GM12892 (cell line): ENCODE measurements around the gene HADH.

ENCODE experiments used
- POLR2A ChIP-seq: IDR thresholded peaks from 2 replicates; pipeline ENCODE4 v1.6.1; 2011; ENCODE audit warnings: low read depth, low read length, control low read depth
- TAF1 ChIP-seq: IDR thresholded peaks from 2 replicates; pipeline ENCODE4 v1.6.1; 2011; ENCODE audit warnings: low read depth, mild to moderate bottlenecking, control low read depth, low read length, borderline replicate concordance

DNA sequence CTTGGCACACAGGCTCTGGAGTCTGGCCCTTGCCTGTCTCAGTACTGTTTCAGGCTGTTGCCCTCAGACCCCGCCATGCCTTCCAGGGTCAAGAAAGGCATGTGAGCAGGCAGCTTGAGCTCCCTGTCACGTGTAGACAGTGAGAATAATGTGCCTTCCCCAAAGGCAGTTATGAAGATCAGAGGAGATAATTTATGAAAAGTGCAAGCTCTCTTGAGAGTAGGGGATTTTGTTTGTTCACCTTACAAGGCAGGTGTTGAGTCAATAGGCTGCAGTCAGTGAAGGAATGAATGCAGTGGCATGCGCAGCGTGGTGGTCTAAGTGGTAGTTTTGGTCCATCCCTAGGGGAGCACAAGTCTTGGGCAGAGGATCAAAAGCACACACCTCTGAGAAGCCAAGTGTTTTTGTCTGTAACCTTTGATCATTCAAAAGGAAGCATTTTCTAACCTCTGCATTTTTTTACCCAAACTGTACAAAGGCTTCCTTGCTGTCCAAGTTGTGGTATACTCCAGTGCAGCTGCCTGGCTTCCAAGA lies 14.4 kb downstream of the HADH start:
- no peak for TF ChIP-seq POLR2A
- TF ChIP-seq TAF1 = no peak
